NOMO-1 (cell line): Measurements from ENCODE around the gene TRPM3.
"Not testable (repeated sequence)": the region's sequence is repeated elsewhere in the genome, so short reads cannot be mapped to it uniquely, and the experiment has no call there.

Source experiments
- DNase-seq, 2 experiments: peaks; one replicate each; lab custom pipeline; 2025; ENCODE audit not compliant: unreplicated experiment in 2 of 2; lab: John Stamatoyannopoulos, UW

The TRPM3 gene

GRCh38 chr9:70791936-70792335 is 329.5 kb downstream of the TRPM3 start:
- no peak for DNase-seq

DNA sequence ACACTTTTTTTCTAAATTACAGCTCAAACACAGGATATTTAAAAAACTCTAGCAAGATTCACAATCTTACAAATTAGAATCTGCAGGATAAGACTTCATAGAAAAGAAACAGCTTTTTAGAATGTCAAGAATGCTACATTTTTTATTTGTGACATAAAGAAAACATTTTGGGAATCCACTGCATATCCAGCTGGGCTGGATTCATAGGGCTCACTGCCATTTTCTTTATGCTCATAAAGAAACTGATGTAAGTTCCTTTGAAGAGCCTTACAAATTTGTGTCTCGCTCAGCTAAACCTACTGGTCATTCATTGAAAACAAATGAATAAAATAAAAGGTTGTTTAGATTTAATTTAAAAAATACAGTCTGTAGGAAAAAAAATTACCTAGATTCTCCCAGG is 332.3 kb downstream of the TRPM3 start:
- DNase-seq, result no peak

DNA sequence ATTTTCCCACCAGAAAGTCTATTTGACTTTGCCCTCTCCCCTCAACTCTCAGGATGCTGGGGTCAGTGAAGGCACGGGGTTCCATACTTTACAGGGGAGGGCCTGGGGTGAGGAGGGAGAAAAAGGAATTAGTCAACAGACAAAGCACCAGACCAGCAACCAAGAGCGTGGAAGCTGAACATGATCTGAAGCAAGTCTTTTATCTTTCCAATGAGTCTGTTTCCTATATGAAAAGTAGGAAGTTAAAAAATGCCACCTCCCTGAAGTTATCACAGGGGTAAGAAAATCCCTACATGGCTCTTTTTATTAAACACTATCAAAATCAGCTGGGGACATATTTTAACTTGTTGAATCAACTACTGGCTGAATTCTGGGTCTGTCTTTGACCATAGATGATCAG is 337.0 kb downstream of the TRPM3 start:
- no peak for DNase-seq

DNA sequence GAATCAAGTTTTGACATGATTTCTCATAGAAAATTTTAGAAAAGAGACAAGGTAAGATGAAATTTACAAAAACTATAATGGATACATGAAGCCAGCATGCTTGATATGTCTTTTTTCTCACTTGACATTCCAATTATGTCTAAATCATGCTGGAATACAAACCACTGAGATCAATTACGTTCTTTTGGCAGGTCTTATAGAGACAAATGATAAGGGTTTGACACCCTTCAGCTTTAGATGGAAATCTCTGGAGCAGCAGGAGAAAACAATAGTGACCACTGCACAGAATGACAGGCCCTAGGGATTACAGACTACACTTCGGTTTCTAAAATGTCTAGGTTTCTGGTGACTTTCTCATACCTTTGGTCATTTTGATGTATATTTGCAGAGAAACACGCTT is 342.9 kb downstream of the TRPM3 start:
- no peak for DNase-seq

- no peak for DNase-seq
Observed at GRCh38 chr9:70773579-70773978, 347.8 kb downstream of the TRPM3 start.

GRCh38 chr9:70772601-70773000 is 348.8 kb downstream of the TRPM3 start:
- DNase-seq, result no peak

- no peak for DNase-seq
Observed at GRCh38 chr9:70765946-70766345, 355.5 kb downstream of the TRPM3 start.

DNA sequence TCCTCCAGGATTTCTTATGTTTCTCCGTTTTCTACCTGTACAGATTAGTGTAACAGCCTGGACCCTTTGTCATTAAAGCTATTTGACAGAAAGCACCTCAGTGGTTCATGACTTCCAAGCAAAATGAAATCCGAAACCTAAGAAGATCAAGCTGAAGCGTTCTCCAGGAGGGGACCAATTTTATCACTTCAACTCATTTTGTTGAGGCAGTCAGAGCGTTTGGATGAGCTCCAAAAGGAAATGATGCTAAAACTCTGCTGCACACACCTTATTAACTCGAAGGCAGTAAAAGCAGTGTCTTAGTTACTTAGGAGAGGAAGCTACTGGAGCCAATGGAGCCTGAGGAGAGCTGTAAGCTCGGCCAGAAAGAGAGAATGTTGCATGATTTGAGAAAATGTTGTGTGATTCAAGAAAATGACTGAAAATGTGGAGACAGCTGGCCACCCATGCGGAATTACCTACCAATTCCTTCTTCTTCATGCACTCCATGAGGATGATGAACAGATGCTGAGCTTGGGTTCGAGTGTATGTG is 360.2 kb downstream of the TRPM3 start:
- DNase-seq, result no peak

DNA sequence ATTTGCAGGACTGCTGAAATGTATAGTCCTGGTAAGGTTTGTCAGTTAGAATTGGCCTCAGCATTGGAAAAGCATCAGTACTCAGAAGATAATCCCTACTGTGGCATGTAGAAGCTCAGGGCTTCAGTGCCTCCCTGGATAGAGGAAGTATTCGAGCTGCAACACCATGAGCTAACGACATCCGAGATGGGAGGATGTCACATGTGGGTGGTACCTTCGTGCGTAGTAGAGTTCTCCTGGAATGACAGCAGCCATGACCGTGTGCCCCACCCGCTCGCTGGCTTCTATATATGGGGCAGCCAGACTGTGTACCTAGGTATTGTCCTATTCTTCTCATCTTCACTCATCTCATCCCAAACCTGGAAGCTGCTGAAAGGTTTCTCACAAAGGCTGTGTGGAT is 361.2 kb downstream of the TRPM3 start:
- no peak for DNase-seq

GRCh38 chr9:70753311-70753710 is 368.1 kb downstream of the TRPM3 start:
- no peak for DNase-seq

DNA sequence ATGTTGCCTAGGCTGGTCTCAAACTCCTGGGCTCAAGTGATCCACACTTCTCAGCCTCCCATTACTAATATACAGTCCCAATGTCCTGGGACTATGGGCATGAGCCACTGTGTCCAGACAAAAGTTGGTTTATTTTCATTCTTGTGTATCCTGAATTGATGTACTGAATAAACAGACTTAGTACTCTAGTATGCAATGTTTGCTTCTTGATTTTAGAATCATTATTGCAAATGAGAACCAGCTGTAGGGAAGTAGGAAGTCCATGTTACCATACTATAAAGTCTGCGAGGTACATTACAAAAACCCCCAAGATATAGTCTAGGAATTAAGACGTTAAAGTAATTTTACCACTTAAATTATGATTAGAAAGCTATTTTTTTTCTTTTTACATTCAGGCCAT is 372.4 kb downstream of the TRPM3 start:
- DNase-seq, result no peak

- DNase-seq, result no peak
Observed at GRCh38 chr9:70747261-70747718, 374.1 kb downstream of the TRPM3 start.

GRCh38 chr9:70746760-70747159 is 374.7 kb downstream of the TRPM3 start:
- no peak for DNase-seq

DNA sequence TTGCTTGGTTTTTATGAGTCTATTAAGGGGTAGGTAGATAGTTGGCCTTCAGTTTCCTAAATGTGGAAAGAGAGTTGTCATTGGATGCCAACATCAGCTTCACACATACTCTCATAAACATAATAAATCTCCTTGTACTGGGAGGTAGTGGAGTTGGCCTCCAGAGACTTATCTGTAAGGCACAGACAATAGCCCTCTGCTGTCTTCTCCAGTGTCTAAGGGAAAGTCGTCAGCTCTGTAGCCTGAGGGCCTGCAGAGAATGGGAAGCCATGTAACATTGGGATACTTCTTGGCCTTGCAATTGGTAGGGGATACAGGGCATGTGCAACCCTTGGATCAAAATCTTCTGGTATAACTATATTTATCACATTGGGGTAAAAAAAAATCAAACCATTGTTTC is 375.1 kb downstream of the TRPM3 start:
- no peak for DNase-seq

DNA sequence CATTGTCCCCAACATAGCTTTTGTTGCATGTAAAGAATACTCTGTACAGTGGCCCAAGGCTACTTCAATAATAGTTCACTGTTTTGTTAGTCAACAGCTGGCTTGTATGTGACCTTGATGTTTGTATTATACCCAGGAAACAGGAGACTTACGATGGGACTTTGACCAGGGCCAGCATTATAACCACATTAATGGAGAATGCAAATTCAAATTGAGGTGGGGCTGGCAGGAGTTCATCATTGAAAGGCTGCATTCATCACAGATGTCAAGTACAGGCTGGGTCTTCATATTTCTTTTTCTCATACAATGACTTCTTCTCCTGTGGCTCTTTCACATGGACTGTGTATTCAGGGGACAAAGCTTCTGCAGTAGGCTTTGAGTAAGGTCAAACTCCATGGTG is 396.6 kb downstream of the TRPM3 start:
- not testable (repeated sequence) for DNase-seq

DNA sequence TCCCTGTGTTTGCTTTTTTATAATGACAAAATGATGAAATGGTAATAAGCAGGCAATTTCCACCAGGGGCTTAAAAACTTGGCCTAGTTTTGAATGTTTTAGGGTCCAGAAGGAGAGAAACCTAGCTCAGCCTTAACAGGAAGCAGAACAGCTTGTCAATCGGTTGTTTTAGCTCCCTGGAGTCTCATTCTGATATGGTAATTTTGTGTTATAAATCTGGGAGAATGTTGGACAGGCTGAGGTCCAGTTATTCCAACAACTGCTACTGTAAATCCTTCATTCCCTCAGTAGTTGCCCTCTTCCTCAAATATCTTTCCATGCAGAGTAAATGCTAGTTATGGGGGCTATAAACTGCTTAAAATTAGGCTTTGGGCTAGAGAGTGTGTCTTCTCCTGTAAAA is 397.4 kb downstream of the TRPM3 start:
- DNase-seq, result not testable (repeated sequence)

DNA sequence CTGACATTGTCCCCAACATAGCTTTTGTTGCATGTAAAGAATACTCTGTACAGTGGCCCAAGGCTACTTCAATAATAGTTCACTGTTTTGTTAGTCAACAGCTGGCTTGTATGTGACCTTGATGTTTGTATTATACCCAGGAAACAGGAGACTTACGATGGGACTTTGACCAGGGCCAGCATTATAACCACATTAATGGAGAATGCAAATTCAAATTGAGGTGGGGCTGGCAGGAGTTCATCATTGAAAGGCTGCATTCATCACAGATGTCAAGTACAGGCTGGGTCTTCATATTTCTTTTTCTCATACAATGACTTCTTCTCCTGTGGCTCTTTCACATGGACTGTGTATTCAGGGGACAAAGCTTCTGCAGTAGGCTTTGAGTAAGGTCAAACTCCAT is 414.6 kb downstream of the TRPM3 start:
- not testable (repeated sequence) for DNase-seq

DNA sequence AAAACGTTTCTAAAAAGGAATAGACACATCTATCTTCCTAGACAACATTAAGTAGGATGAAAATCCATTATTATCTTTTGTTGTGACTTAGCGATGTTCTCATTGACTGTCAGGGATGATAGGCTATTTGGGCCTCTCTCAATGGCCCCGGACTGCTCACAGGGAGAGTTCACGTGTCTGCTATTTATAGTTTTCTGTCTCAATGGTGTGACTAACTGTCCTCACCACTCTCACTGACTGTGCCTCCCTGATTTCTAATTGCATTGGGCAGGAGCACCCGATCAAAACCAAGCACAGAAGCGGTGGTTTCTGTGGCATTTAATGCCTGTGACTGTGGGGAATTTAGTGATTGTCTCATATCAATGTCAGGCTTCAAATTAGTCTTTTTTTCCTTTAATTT is 420.3 kb downstream of the TRPM3 start:
- DNase-seq, result no peak

- no peak for DNase-seq
Observed at GRCh38 chr9:70696694-70697335, 424.6 kb downstream of the TRPM3 start.

DNA sequence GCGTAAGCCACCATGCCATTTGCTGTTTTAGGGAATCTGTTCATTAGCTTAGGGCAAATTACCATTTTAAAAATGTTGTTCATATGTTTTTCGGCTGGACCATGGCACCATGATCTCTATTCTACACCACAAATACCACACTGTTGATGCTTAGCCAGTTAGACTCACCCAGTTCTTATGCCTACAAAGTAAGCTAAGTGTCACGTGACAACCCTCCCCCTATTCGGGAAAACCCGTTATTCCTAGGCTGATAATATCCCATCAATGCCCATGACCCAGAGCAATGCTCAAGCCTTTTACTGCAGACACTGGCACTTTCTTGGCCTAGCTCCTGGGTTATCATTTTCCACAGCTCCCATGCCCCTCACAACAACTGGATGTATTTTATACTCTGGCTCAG is 426.7 kb downstream of the TRPM3 start:
- no peak for DNase-seq

GRCh38 chr9:70693186-70693585 is 428.2 kb downstream of the TRPM3 start:
- no peak for DNase-seq

DNA sequence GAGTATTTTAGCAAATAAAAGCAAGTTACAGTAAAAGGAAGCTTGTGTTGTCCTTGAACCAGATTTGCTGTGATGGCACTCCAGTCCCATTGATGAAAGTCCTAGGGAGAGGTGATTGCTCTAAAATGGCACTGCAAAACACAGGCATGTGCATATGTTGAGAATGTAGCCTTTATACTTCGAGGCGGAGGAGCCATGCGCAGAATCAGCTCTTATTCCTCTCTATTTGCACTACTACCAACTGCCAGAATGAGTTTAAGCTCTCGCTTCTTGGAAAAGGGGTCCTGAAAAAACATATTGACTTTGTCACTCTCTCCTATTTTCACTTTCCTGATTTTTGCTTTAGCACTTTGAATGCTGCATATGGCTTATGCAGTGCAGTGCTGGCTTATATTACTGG is 429.0 kb downstream of the TRPM3 start:
- DNase-seq, result no peak

GRCh38 chr9:70688704-70689103 is 432.7 kb downstream of the TRPM3 start:
- DNase-seq, result no peak
